Measurements from ENCODE around the gene ZNF579.

GRCh38 chr19:55590109-55590508 is 9.5 kb upstream of the ZNF579 start:
- TF ChIP-seq CTCF (IDR thresholded peaks at IDR 0.05; ENCODE audit: extremely low read depth in 1 of 2, insufficient read depth in 1 of 2, low read depth in 1 of 2, low read length in 2 of 2) (no peak), POLR2A (IDR thresholded peaks at IDR 0.05; ENCODE audit: low read depth, low read length) (no peak), EZH2 (IDR thresholded peaks at IDR 0.05; ENCODE audit: borderline replicate concordance, low read depth, low read length, severe bottlenecking) (no peak), MAX (IDR thresholded peaks at IDR 0.05; ENCODE audit: insufficient read depth, insufficient read length) (no peak), GATA2 (IDR thresholded peaks at IDR 0.05; ENCODE audit: insufficient read depth, insufficient read length, low read depth, low read length) (no peak), POLR2AphosphoS5 (IDR thresholded peaks at IDR 0.05; ENCODE audit: insufficient read depth, low read depth, low read length) (no peak), JUN (IDR thresholded peaks at IDR 0.05; ENCODE audit: borderline replicate concordance, insufficient read depth, insufficient read length, low read depth) (no peak)
